HepG2 (cell line): ENCODE data around the gene HOXA4. TPM values are rescaled to one million over a fixed set of nuclear protein-coding genes. Genes with fewer than 3 reads are reported as not detected.

Source experiments
- PHF21A ChIP-seq: sonication (generic); formaldehyde crosslinking; IDR thresholded peaks from 2 replicates; pipeline ENCODE4 v1.5.0; 2020; ENCODE audit warnings: mild to moderate bottlenecking, missing genetic modification reagents
- PRDM4 ChIP-seq: sonication (generic); formaldehyde crosslinking; IDR thresholded peaks from 2 replicates; pipeline ENCODE4 v1.9.0; 2021; ENCODE audit warnings: missing genetic modification reagents, borderline replicate concordance
- REL ChIP-seq: sonication (generic); formaldehyde crosslinking; conservative IDR thresholded peaks from 2 replicates; pipeline ENCODE4 v1.8.0; 2022; ENCODE audit warnings: mild to moderate bottlenecking, missing genetic modification reagents, moderate library complexity
- REPIN1 ChIP-seq: sonication (generic); formaldehyde crosslinking; IDR thresholded peaks from 2 replicates; pipeline ENCODE4 v1.8.0; 2022; ENCODE audit warnings: missing genetic modification reagents, low read depth, mild to moderate bottlenecking, borderline replicate concordance
- SKI ChIP-seq: fragments of 450-650 bp; IDR thresholded peaks from one replicate; pipeline ENCODE4 v1.6.1; 2018; ENCODE audit warnings: mild to moderate bottlenecking; ENCODE audit not compliant: partially characterized antibody
- SOX5 ChIP-seq: IDR thresholded peaks from 2 replicates; pipeline ENCODE4 v1.6.1; 2016; ENCODE audit warnings: borderline replicate concordance
- SPEN ChIP-seq: sonication (generic); formaldehyde crosslinking; IDR thresholded peaks from 2 replicates; pipeline ENCODE4 v1.5.1; 2020; ENCODE audit warnings: low read depth, mild to moderate bottlenecking, missing genetic modification reagents
- THAP11 ChIP-seq: IDR thresholded peaks from 2 replicates; pipeline ENCODE4 v1.6.1; 2016; ENCODE audit warnings: missing biosample characterization, missing genetic modification reagents
- ZBTB26 ChIP-seq: IDR thresholded peaks from 2 replicates; pipeline ENCODE4 v1.6.1; 2016; ENCODE audit warnings: missing compliant biosample characterization, missing genetic modification reagents, borderline replicate concordance
- ZBTB33 ChIP-seq: sonication (generic); formaldehyde crosslinking; IDR thresholded peaks from 2 replicates; pipeline ENCODE4 v1.4.0; 2020; ENCODE audit warnings: missing genetic modification reagents
- ZNF136 ChIP-seq: sonication (generic); formaldehyde crosslinking; IDR thresholded peaks from 2 replicates; pipeline ENCODE4 v1.8.1; 2022; ENCODE audit warnings: low read depth, mild to moderate bottlenecking, moderate library complexity, missing genetic modification reagents
- ZNF224 ChIP-seq: sonication (generic); formaldehyde crosslinking; IDR thresholded peaks from 2 replicates; pipeline ENCODE4 v1.5.0; 2020; ENCODE audit warnings: mild to moderate bottlenecking, missing genetic modification reagents
- ZNF280B ChIP-seq: sonication (generic); formaldehyde crosslinking; IDR thresholded peaks from 2 replicates; pipeline ENCODE4 v1.5.0; 2020; ENCODE audit warnings: missing genetic modification reagents, mild to moderate bottlenecking, borderline replicate concordance
- ZNF674 ChIP-seq: sonication (generic); formaldehyde crosslinking; IDR thresholded peaks from 2 replicates; pipeline ENCODE4 v1.5.0; 2020; ENCODE audit warnings: low read depth, mild to moderate bottlenecking, missing genetic modification reagents
- ZNF704 ChIP-seq: sonication (generic); formaldehyde crosslinking; IDR thresholded peaks from 2 replicates; pipeline ENCODE4 v1.8.1; 2023; ENCODE audit warnings: mild to moderate bottlenecking, inconsistent platforms, moderate library complexity, missing genetic modification reagents, borderline replicate concordance
- ZNF777 ChIP-seq: sonication (generic); formaldehyde crosslinking; IDR thresholded peaks from 2 replicates; pipeline ENCODE4 v1.4.0; 2020; ENCODE audit warnings: missing genetic modification reagents
- ZNF800 ChIP-seq: sonication (generic); formaldehyde crosslinking; IDR thresholded peaks from 2 replicates; pipeline ENCODE4 v1.4.0; 2020; ENCODE audit warnings: missing genetic modification reagents
- polyA plus RNA-seq, 8 experiments: library from polyadenylated mRNA; depleted of rRNA in 3 of 8; stranded (reverse) in 7 of 8; unstranded in 1 of 8; fragments of >200 nt; fragmentation: Illumina TruSeq in 4 of 8; extraction: Trizol in 4 of 8; gene quantifications; 2 replicates each; pipeline versions ENCODE4 v1.2.1 to v1.2.3, GENCODE V29; 2011 to 2016; ENCODE audit warnings: low read depth in 4 of 8, missing spikeins in 1 of 8, mixed read lengths in 1 of 8; ENCODE audit not compliant: insufficient read depth in 1 of 8
- total RNA-seq, 5 experiments: library from RNA; depleted of rRNA; stranded (reverse); fragments of >200 nt; fragmentation: Illumina TruSeq; extraction: Trizol; gene quantifications; 2 replicates each; pipeline ENCODE4 v1.2.3, GENCODE V29; 2016; ENCODE audit warnings: low read depth in 1 of 5

The HOXA4 gene
- total and polyA plus RNA-seq, 2 of the 13 experiments (the other 11 are each of a cell fraction or from before 2014, with no cell fraction given), result 2.4 to 5.4 TPM

- TF ChIP-seq ZBTB33 (CRISPR knock-in tag) (0 out of 2 replicates have a peak, but pooled peaks have one; percentile 15), ZNF800 (CRISPR knock-in tag) (peak; percentile 85), PRDM4 (no peak), SKI (peak; percentile 76), THAP11 (peak; percentile 25; the same call in 1 of the 2 replicates), ZNF704 (CRISPR knock-in tag) (peak; percentile 61; the same call in 1 of the 2 replicates), PHF21A (CRISPR knock-in tag) (peak; percentile 49), SOX5 (CRISPR knock-in tag) (0 out of 2 replicates have a peak, but pooled peaks have one; percentile 11), REL (no peak), REPIN1 (CRISPR knock-in tag) (peak; percentile 76), ZNF777 (CRISPR knock-in tag) (peak; percentile 44; the same call in 1 of the 2 replicates), SPEN (CRISPR knock-in tag) (peak; percentile 83; the same call in 1 of the 2 replicates), ZNF224 (CRISPR knock-in tag) (0 out of 2 replicates have a peak, but pooled peaks have one; percentile 34), ZNF674 (no peak), ZNF136 (CRISPR knock-in tag) (0 out of 2 replicates have a peak, but pooled peaks have one; percentile 60), ZBTB26 (CRISPR knock-in tag) (0 out of 2 replicates have a peak, but pooled peaks have one; percentile 7), ZNF280B (CRISPR knock-in tag) (peak; percentile 83)
These were observed 20.2 kb upstream of the HOXA4 start (continued) for GRCh38 chr7:27150568-27151340.
